GM13976 (cell line): Measurements from ENCODE around the gene NUP93.
"Not testable (repeated sequence)": the region's sequence is repeated elsewhere in the genome, so short reads cannot be mapped to it uniquely, and the experiment has no call there.

Experiments used
- DNase-seq: peaks from one replicate; pipeline ENCODE4 v3.0.0; 2012; ENCODE audit warnings: low spot score
- in situ Hi-C: fragments of 300-500 bp; cut with MboI; formaldehyde crosslinking; loops from one replicate; pipeline ENCODE4 v1.12.0; 2022; ENCODE audit warnings: low sequenced_read_pairs, mixed read lengths, inconsistent platforms; ENCODE audit not compliant: unreplicated experiment
- TF ChIP-seq, protein P1 (sequence below): IDR thresholded peaks from 2 replicates; pipeline ENCODE4 v1.5.1; 2012; ENCODE audit warnings: borderline replicate concordance, mild to moderate bottlenecking; ENCODE audit not compliant: insufficient read depth; ENCODE audit errors: extremely low read depth, missing control alignments, control extremely low read depth

Gene NUP93

DNA sequence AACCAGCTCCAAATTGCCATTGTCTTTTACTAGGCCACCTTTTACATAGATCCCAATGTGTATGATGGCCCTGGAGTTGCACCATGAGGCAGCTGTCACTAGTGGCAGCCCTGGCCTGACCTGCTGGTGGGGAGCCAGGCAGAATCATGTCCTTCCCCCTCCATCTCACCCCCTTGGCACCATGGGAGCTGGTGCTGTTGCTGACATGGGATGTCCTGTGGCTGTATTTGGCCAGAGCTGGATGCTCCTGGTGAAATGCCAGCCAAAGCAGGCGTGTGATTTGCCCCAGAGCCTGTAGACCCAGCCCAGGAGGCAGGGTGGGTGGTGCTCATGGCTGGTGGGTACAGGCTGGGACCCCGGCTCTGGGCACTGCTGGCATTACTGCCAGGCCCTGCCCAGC, 153.7 kb downstream of the NUP93 start:
- in situ Hi-C loops: no loop called here
- TF ChIP-seq, protein P1, sequence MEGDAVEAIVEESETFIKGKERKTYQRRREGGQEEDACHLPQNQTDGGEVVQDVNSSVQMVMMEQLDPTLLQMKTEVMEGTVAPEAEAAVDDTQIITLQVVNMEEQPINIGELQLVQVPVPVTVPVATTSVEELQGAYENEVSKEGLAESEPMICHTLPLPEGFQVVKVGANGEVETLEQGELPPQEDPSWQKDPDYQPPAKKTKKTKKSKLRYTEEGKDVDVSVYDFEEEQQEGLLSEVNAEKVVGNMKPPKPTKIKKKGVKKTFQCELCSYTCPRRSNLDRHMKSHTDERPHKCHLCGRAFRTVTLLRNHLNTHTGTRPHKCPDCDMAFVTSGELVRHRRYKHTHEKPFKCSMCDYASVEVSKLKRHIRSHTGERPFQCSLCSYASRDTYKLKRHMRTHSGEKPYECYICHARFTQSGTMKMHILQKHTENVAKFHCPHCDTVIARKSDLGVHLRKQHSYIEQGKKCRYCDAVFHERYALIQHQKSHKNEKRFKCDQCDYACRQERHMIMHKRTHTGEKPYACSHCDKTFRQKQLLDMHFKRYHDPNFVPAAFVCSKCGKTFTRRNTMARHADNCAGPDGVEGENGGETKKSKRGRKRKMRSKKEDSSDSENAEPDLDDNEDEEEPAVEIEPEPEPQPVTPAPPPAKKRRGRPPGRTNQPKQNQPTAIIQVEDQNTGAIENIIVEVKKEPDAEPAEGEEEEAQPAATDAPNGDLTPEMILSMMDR: no peak
- no peak for DNase-seq

DNA sequence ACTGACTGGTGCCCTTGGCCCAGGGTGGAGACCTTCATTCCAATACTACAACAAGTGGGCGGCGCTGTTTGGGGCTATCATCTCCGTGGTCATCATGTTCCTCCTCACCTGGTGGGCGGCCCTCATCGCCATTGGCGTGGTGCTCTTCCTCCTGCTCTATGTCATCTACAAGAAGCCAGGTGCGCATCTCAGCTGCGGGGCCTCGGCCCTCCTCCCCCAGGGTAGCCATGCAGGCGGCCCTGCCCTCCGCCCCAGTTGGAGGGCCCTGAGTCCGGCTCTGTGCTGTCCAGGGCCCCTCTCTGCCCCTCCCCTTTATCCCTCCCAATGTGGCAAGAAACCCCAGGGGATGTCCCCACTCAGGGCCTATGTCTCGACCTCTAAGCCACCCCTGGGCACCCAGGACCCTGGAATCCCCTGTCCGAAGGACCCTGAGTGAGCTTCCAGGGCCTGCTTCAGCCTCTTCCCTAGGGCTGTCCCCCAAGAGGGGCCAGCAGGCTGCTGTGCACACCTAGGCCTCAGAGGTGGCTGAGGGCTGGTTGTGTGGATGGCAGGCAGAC, 154.2 kb downstream of the NUP93 start:
- TF ChIP-seq, protein P1: no peak
- in situ Hi-C loops: no loop called here
- DNase-seq: no peak

- DNase-seq, in situ Hi-C loops: not testable (repeated sequence)
These were observed 155.0 kb downstream of the NUP93 start for GRCh38 chr16:56884929-56885328.

DNA sequence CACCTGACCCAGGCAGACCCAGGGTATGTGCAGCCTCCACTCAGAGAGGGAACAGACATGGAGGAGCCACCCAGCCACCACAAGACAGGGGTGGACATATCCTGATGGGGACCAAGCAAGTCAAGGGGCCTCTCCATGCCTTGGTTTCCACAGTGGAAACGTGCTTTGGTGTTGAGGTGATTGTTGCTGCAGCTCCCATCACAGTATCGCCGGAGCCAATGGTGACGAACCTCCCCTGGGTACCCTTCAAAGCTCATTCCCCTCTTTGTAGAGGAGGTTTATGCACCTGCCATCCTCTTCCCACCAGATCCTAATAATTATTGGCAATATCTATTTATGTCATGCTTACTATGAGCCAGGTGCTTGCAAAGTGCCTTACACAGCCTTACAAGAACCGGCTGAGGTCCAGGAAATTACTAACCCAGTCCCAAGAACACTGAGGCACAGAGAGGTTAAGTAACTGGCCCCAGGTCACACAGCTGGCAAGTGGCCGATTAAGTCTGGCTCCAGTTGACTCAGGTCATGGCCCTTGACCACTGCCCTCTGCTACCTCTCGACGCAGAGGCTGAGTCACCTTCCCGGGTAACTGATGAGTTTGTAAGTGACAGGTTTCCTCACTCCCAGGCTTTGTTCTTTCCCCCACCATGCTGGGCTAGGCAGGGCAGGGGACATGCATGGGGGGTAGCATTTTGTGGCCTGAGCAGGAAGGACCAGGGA, 155.7 kb downstream of the NUP93 start:
- no peak for DNase-seq
- TF ChIP-seq, protein P1: no peak
- in situ Hi-C loops: no loop called here

- DNase-seq: no peak
- TF ChIP-seq, protein P1: no peak
- in situ Hi-C loops: no loop called here
These were observed 156.4 kb downstream of the NUP93 start for GRCh38 chr16:56886296-56886695.

GRCh38 chr16:56886826-56887225, 156.9 kb downstream of the NUP93 start:
- TF ChIP-seq, protein P1: no peak
- in situ Hi-C loops: no loop called here
- DNase-seq: no peak

- TF ChIP-seq, protein P1: no peak
- peak; percentile 78 for DNase-seq
- in situ Hi-C loops: no loop called here
These were observed 158.9 kb downstream of the NUP93 start for GRCh38 chr16:56888806-56889205.
